Activated gamma-delta T cell treated with Interleukin-2 at 50 U/mL for 16 hours (primary cell): ENCODE results near the gene NDUFS8.

ENCODE experiments used
- DNase-seq: peaks from one replicate; pipeline ENCODE4 v3.0.0-alpha.2; 2020

NDUFS8 gene

DNA sequence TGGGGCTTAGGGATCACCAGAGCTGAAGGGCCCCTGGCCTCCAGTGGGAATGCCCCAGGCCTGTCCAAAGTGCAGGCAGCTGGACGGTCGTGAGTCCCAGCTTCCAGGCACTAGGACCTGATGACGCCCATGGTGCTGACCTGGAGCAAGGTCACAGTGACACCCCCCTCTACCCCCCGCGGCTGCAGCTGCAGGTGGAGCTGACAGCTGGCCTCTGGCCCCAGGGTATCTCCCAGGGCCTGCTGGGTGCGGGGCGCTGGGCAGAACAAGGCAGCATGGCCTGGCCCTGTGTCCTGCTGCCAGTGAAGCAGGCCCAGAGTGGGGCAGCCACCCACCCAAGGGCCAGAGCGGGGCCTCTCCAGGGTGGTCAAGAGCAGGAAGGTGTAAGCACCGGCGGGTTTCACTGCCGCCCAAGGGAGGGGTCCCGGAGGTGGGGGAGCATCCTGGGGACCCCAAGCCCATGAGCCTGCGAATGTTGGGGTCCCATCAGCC lies 7.8 kb downstream of the NDUFS8 start:
- no peak for DNase-seq

DNA sequence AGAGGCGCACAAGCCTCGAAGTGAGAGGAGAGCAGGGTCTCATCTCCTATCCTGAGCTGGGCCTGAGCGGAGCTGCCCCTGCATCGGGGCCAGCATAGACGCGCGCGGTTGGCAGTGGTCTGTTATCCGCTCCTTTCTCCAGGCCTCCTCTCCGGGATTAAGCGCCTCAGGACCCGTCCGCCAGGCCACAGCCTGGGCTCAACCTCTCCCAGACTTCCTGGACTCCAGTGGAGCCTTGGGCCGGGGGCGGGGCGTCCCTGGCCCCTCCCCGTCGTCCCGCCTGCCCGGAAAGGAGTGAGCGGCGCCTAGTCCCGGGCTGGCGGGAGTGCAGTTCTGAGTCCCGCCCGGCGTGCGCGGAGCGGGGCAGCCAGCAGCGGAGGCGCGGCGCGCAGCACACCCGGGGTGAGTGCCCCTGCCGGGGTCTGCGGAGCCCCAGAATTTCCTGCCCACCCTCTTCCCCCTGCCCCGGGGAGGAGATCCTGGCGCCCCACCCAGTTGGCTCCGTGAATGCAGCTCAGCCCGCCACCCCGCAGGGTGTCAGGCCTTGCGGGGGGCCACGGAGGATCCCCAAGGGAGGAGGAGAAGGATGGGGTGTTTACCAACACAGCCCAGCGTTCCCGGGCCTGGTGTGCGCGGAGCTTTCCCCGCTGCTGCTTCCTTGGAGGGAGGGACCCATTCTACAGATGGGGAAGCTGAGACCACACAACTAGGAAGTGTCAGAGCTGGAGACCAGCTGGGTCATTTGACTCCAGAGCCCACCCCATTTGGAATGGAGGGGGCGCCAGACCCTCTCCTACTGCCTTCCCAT lies 8.4 kb downstream of the NDUFS8 start, which contains the start of gene TCIRG1:
TSS of gene TCIRG1 (plus strand) at position 308 of the 808 bp plus-strand sequence. CDS start 2,247 bp downstream, outside the sequence.
- peak; percentile 40 for DNase-seq

DNA sequence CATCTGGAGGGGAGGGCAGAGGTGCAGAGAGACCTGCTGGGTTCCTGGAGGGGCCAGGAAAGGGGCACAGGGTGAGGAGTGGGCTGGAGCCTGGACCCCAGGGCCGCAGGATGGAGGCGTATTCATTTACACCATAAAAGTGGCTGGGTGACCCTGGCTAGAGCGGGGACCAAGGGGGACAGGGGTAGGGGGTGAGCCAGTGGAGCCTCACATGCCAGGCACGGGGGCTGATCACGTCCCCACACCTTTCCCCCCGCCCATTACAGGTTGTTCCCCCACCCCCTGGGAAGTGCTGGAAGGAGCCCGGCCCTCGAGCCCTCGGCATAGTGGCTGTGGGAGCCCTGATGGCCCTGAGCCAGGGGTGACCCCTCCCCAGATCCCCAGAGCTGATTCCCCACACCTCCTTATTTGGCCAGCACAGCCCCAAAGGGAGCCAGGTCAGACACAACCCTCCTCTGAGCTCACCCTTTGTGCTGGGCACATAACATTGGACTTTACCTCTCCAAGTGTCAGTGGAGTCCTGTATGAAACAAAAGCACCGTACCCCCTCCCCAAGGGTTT lies 9.1 kb downstream of the NDUFS8 start:
- DNase-seq, result no peak

DNA sequence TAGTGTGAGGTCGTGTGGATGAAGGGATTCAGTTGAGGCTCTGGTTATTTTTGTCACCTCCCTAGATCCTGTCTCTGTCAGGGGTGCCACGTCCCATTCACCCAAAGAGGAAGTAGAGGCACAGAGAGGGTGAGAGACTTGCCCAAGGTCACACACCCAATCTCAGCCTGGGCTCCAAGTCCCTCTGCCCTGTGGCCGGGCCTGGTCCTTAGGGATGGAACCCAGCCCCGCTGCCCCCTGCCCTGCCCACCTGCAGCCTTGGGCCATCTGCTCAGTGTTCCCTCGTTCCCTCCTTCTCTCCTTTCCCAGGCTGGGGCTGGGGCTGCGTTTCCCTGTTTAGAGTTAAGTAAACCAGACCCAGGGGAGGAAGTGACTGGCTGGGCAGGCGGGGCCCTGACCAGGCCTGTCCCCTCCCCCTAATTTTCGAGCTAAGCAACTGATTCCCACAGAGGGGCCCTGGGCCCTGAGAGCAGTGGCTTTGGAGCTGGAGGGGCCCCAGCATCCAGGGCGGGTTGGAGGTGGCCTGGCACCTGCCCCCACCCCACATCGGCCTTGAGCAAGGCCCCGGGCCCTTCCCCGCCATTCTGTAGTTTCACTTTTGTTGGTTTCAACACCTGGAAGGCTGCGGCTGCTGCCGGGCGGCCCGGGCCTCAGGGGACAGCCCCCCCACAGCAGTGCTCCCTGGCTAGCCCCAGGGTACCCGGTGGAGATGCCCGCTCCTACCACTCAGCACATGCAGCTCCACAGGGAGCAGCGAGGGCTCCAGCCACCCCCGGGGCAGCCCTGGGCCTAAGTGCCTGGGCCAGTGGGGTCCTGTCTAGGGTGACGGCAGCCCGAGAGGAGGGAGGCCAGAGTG lies 9.8 kb downstream of the NDUFS8 start:
- peak; percentile 32 for DNase-seq

DNA sequence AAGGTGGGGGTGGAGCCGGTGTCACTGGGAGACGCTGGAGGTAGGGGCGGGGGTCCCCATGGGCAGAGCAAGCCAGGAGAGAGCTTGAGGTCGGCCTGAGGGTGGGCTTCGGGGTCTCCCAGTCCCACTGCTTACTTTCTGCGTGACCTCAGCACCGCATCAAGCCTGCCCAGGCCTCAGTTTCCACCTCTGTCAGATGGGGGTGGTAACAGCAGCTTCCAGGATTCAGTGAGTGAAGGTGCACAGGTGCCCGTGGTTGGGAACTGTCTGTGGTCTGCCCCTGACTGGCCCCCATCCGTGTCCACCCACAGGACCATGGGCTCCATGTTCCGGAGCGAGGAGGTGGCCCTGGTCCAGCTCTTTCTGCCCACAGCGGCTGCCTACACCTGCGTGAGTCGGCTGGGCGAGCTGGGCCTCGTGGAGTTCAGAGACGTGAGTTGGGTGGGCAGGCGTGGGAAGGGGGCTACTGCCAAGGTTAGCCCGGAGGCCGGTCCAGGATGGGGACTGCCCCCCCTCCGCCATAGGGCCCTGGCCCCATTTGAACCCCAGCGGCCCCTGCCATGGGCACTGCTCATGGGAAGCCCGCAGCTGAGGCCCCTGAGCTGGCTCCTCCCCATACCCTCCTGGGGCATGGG lies 10.6 kb downstream of the NDUFS8 start:
- no peak for DNase-seq

DNA sequence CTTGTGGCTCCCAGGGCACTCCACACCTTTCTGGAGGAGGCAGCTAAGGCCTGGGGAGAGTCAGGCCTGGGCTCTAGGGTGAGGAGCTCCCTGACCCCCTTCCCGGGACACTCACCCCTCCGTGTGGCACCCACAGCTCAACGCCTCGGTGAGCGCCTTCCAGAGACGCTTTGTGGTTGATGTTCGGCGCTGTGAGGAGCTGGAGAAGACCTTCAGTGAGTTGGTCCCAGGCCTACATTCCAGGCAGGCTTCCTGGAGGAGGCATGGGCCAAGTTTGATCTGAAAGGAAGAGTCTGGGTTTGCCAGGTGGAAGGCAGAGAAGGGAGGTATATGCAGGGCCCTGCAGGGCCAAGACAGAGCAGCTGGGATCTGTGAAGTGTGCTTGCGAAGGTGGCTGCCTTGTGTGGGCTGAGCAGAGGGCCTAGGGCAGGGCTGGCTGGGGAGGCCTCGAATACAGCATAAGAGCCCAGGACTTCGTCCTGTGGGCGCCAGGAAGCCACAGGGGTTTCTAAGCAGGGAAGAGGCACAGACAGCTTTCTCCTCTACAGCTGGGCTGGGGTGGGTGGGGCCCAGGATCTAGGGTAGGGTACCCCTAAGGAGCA lies 11.2 kb downstream of the NDUFS8 start:
- DNase-seq, result no peak

DNA sequence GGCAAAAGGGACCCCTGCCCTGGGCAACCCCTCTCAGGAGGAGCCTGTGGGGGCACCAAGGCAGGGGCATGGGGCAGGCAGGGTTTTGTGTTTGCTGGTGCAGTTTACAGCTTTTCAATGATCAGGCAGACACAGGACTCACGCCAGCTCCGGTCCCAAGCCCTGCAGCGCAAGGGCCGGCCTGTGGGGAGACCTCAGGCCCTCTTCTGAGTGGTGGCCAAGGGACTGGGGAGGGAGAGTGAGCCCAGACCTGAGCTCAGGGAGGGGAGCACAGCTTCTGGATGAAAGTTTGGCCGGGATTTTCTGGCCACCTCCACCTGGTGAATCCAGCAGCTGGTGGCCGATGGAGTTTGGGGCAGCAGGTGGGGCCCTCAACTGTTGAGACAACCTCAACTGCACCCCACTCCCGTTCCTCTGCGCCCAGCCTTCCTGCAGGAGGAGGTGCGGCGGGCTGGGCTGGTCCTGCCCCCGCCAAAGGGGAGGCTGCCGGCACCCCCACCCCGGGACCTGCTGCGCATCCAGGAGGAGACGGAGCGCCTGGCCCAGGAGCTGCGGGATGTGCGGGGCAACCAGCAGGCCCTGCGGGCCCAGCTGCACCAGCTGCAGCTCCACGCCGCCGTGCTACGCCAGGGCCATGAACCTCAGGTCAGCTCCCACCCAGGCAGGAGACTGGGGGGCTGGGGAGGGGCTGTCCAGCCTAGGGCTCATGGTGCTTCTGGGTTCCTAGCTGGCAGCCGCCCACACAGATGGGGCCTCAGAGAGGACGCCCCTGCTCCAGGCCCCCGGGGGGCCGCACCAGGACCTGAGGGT lies 11.9 kb downstream of the NDUFS8 start:
- no peak for DNase-seq

DNA sequence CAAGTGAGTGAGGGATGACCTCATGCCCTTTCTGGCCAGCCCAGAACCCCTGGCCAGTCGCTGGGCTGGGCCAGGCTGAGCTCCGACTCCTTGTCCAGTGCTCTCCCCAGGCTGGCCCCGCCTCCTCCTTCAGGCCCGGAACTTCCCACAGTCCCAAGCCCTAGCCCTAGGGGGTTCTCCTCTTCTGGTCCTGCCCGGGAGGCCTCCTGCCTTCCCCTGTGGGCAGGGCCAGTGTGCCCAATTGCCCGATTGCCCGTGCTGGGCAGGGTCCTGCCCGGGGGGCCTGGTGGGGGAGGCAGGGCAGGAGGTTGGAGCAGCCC lies 12.5 kb downstream of the NDUFS8 start:
- DNase-seq, result no peak

DNA sequence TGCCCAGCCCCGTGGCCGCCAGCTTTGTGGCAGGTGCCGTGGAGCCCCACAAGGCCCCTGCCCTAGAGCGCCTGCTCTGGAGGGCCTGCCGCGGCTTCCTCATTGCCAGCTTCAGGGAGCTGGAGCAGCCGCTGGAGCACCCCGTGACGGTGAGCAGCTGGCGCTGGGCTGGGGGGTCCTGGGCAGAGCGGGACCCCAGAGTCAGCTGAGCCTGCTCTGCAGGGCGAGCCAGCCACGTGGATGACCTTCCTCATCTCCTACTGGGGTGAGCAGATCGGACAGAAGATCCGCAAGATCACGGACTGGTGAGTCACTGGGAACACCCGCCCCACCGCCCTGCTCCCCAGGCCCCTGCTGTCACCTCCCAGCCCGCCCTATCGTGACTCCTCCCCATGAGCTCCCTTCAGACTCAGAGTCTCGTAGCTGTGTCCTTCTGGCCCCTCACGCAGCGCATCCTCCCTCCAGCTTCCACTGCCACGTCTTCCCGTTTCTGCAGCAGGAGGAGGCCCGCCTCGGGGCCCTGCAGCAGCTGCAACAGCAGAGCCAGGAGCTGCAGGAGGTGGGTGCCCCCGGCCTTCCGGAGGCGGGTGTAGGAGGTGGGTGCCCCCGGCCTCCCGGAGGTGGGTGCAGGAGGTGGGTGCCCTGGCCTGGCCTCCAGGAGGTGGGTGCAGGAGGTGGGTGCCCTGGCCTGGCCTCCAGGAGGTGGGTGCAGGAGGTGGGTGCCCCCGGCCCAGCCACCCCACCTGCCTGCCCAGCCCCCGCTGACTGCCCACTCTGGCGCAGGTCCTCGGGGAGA lies 13.1 kb downstream of the NDUFS8 start:
- no peak for DNase-seq

DNA sequence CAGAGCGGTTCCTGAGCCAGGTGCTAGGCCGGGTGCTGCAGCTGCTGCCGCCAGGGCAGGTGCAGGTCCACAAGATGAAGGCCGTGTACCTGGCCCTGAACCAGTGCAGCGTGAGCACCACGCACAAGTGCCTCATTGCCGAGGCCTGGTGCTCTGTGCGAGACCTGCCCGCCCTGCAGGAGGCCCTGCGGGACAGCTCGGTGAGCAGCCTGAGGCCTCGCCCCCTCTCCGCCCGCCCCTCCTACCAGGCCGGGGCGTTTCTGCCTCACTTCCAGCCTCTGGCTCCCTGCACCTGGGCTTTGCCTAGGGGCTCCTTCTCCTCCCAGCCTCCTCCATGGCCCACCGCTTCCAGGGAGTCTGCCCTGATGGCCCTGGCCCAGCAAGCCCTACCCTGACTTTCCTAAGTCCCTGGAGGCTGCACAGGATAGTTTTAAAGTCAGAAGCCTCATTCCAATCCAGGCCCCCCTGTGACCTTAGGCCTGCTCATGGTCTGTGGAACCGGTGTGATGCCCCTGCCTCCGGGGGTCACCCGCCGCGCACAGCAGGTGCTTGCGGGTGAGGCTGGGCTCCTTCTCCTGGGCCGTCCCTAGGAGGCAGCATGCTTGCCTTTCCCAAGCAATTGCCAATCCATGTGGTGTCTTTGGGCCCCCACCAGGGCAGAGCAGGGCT lies 13.8 kb downstream of the NDUFS8 start:
- no peak for DNase-seq

DNA sequence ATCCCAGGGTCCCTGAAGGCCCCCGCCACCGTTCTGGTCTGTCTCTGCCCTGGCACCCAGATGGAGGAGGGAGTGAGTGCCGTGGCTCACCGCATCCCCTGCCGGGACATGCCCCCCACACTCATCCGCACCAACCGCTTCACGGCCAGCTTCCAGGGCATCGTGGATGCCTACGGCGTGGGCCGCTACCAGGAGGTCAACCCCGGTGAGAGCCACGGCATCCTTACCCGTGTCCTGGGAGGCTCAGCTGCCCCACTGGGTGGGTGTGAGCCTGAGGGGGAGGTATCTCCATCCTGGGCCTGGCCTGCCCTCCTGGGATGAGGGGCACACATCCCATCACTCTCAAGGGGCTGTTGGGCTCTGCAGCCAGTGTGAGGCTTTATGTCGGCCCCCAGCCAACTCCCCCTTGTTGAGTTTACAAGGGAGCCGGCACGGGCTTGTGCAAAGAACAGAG lies 14.4 kb downstream of the NDUFS8 start:
- no peak for DNase-seq

DNA sequence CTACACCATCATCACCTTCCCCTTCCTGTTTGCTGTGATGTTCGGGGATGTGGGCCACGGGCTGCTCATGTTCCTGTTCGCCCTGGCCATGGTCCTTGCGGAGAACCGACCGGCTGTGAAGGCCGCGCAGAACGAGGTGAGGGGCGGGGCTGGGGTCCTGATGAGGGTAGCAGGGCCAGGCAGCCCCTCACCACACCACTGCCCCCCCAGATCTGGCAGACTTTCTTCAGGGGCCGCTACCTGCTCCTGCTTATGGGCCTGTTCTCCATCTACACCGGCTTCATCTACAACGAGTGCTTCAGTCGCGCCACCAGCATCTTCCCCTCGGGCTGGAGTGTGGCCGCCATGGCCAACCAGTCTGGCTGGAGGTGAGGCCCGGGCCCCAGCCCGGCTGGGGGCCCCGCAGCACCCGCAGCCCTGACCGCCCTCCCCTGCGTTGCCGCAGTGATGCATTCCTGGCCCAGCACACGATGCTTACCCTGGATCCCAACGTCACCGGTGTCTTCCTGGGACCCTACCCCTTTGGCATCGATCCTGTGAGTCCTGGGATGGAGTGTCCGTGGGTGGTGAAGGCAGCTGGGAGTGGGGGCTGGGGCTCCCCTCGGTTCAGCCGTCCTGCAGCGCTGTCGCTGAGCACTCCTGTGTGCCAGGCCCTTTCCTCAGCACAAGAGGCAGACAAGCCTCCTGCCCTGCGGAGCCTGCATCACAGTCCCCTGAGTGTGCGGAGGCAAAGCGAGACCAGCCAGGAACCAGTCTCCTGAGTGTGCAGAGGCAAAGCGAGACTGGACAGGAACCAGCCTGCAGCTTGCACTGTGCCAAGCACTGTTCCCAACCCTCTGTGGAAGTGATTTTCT lies 17.2 kb downstream of the NDUFS8 start:
- no peak for DNase-seq

DNA sequence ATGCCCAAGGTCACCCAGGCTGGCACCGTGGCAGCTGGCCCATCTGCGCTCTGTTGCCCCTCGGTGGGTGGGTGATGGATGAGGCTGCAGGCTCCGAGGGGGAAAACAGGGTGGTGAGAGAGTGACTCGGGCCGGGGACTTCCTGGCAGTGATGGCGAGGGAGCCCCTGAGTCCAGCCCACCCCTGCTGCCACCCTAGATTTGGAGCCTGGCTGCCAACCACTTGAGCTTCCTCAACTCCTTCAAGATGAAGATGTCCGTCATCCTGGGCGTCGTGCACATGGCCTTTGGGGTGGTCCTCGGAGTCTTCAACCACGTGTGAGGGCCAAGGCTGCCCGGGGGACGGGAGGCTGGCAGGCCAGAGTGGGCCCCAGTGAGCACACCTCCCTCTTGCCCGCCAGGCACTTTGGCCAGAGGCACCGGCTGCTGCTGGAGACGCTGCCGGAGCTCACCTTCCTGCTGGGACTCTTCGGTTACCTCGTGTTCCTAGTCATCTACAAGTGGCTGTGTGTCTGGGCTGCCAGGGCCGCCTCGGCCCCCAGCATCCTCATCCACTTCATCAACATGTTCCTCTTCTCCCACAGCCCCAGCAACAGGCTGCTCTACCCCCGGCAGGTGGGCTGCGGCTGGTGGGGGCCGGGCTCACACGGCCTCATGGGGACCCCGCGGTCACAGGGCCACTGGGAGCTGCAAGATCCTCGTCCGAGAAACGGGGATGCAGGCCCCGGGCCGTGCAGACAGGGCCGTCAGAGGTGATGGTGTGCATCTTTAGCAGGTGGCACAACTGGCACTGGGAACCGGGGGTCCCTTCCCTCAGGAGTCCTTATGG lies 18.4 kb downstream of the NDUFS8 start:
- DNase-seq, result no peak

DNA sequence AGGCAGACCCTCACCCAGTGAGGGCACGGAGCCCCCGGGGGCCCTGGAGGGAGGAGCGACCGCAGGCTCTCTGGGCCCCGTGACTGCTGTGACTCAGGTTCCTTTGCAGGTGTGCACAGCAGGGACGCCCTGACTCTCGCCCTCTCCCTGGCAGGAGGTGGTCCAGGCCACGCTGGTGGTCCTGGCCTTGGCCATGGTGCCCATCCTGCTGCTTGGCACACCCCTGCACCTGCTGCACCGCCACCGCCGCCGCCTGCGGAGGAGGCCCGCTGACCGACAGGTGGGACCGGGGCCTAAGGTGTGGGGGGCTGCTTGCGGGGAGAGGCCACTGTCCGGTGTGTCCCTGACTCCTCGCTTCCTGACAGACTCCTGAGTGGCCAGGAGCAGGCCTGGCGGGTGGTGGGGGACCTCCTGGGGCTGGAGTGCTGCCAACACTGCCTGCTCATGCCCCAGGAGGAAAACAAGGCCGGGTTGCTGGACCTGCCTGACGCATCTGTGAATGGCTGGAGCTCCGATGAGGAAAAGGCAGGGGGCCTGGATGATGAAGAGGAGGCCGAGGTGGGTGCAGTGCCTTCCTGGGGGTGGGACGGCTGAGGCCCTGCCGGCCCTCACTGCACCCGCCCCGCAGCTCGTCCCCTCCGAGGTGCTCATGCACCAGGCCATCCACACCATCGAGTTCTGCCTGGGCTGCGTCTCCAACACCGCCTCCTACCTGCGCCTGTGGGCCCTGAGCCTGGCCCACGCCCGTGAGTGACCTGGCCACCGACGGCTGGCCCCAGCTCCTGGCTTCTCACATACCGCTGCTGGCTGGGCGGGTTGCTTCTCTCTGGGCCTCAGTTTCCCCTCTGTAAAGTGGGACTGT lies 19.3 kb downstream of the NDUFS8 start:
- DNase-seq, result no peak

DNA sequence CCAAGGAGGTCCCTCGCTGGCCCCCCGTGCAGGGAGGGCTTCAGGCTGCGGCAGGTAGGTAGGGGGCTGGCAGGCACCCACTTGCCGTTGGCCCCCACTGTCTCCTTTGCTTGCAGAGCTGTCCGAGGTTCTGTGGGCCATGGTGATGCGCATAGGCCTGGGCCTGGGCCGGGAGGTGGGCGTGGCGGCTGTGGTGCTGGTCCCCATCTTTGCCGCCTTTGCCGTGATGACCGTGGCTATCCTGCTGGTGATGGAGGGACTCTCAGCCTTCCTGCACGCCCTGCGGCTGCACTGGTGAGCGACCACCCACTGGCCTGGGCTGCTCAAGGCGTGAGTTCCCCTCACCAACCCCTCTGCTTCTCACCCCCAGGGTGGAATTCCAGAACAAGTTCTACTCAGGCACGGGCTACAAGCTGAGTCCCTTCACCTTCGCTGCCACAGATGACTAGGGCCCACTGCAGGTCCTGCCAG lies 19.9 kb downstream of the NDUFS8 start:
- DNase-seq, result no peak

DNA sequence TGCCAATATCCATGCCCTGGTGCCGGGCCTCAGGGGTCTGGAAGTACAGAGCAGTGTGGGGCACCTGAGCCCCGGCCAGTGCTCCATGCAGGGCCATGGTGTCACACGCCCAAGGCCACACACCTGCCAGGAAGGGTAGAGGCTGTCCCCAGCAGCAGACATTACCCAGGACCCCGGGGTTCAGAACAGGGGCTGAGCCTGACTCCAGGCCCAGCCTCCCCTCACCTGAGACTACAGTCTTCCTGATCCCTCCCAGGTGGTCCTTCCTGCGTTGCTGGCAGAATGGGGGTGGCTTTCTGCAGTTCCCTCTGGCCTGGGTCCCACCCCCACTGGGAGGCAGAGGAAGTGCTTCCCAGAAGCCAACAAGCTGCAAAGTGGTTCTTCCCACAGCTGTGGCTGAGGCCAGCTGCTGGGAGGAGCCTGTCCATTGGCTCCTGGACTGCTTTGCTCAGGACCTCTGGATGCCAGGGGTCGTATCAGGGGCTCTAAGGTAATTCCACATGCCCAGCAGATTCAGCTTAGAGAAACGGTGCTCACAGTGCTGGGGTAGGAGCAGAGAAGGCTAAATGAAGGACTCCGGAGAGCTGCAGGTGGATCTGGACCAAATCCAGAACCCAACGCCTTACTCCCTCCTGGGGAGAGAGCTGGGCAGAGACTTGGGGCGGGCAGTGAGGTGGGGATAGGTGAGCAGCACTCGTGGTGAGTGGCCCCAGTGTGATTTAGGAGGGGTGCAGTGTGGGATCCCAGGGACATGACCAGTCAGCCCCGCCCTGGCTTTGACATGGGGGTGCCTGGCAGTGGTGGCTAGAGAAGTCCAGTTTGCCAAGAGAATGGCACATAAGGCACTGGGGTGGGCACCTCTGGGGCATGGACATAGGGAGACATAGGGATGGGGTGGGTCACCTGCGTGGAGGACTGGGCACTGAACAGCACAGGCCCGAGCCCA lies 21.0 kb downstream of the NDUFS8 start:
- DNase-seq, result no peak
